IPS-20b (cell line): ENCODE results near the gene PRKAB2.
A peak's percentile ranks its signal among the peaks of the same experiment; 100 is the strongest.

Experiments used
- H3K27ac ChIP-seq: one replicate; pipeline ENCODE4 v1.5.1; 2013; ENCODE audit warnings: low read length
- H3K27me3 ChIP-seq: 2 replicates; pipeline ENCODE4 v1.6.1; 2013; ENCODE audit warnings: mild to moderate bottlenecking, low read length, inconsistent platforms; ENCODE audit not compliant: insufficient read depth
- H3K36me3 ChIP-seq: 2 replicates; pipeline ENCODE4 v1.6.1; 2013; ENCODE audit warnings: low read depth, mild to moderate bottlenecking, inconsistent platforms, low read length, moderate library complexity; ENCODE audit not compliant: insufficient read depth
- H3K4me1 ChIP-seq: 2 replicates; pipeline ENCODE4 v1.6.1; 2013; ENCODE audit warnings: mild to moderate bottlenecking, control low read depth, inconsistent platforms, low read length, moderate library complexity; ENCODE audit not compliant: insufficient read depth
- H3K4me3 ChIP-seq: 2 replicates; pipeline ENCODE4 v1.5.1; 2013; ENCODE audit warnings: mild to moderate bottlenecking, low read length, inconsistent platforms
- H3K9ac ChIP-seq: 2 replicates; pipeline ENCODE4 v1.6.1; 2013; ENCODE audit warnings: low read depth, mild to moderate bottlenecking, inconsistent platforms, low read length, moderate library complexity
- H3K9me3 ChIP-seq: 2 replicates; pipeline ENCODE4 v1.6.1; 2013; ENCODE audit warnings: mild to moderate bottlenecking, low read depth, low read length, inconsistent platforms; ENCODE audit not compliant: insufficient read depth

The PRKAB2 gene

DNA sequence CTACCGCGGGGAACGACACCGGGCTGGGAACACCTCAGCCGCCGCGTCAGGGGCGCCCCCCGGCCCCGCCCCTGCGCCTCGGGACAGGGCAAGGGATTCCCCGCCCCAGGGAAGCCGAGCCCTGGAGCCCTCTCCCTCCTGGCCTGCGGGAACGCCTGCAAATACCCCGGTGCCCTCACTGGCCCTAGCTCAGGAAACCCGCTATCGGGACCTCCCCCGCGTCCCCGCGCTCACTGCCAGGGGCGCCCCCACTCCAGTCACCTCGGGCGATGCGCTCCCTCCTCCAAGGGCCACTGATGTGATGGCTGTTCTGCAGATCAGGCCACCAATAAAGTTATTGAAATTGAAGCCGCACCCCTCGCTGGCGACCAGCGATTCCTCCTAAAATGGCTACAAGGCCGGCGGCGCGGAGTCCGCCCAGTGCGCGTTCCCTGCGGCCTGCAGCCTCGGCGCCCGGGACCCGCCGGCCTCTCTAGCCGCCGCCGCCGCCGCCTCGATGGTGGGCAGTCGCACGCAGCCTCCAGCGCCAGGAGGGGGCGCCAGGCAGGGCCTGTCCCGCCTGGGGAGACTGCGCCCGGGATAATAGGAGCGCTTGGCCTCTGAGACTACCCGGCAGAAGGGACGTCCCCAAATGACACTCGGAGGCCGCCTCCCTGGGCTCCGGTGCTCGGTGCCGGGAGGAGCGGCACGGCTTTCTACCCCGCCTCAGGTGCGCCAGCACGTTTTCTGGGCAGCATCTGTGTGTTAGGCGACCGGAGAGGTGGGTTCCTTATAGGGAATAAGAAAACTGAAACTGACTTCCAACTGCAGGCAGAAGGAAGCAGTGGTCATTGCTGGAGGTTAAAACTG is at the start of gene PRKAB2:
Gene PRKAB2 (minus strand): TSS at position 303 of the 849 bp plus-strand sequence. CDS start 326 bp downstream, outside the sequence.
- peak within 1 kb of the TSS; percentile 53 for H3K27ac ChIP-seq
- H3K4me3 ChIP-seq: peak within 1 kb of the TSS; percentile 91
- peaks cover 5% of the 10 kb centered on the region for H3K36me3 ChIP-seq
- peaks cover 24% of the 10 kb centered on the region for H3K4me1 ChIP-seq
- H3K27me3 ChIP-seq: no peaks in the 10 kb centered on the region
- no peaks in the 10 kb centered on the region for H3K9me3 ChIP-seq
- H3K9ac ChIP-seq: peak within 1 kb of the TSS; percentile 86

DNA sequence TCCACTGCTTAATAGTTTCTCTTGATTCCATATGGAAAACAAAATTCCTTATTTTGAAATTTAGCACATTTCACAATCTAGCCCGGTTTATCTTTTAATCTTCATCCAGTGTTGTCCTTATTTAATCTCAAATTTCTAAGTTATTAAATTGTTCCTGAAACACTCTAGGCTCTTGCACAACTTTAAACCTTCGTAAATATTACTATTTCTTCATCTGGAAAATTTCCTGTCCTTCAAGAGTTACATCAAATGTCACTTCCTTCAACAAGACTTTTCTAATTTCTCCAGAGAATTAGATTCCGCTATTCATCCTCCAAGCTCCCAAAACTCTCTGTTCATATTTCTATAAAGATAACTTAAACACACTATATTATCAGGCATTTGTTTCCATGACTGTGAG is 46.3 kb upstream of the PRKAB2 start:
- H3K27me3 ChIP-seq: peaks cover 8% of the 10 kb centered on the region; the same call in 1 of the 2 replicates

DNA sequence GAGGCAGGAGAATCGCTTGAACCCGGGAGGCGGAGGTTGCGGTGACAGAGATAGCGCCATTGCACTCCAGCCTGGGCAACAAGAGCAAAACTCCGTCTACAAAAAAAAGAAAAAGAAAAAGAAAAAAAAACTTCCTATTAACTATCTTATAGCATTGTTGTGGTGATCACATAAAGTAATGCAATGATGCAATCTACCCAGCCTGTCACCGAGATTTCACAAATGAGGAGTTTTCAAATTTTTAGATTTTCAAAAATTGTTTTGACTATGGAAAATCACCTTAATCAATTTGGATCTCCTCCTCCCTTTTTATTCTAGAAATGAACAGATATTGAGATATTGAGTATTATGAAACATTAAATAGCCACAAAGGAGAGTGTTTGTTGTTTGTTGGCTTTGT is 44.9 kb upstream of the PRKAB2 start:
- Histone ChIP-seq H3K4me3 (no peak overlapping the region), H3K9ac (no peak overlapping the region), H3K27ac (no peak overlapping the region), H3K4me1 (no peaks in the 10 kb centered on the region), H3K9me3 (no peaks in the 10 kb centered on the region), H3K36me3 (no peaks in the 10 kb centered on the region), H3K27me3 (no peaks in the 10 kb centered on the region)

More for the DNA sequence above, 46.3 kb upstream of the PRKAB2 start:
- H3K4me1 ChIP-seq: peaks cover 3% of the 10 kb centered on the region; the same call in 1 of the 2 replicates
- H3K27ac ChIP-seq: no peak overlapping the region
- no peaks in the 10 kb centered on the region for H3K9me3 ChIP-seq
- no peak overlapping the region for H3K9ac ChIP-seq
- H3K36me3 ChIP-seq: no peaks in the 10 kb centered on the region
- no peak overlapping the region for H3K4me3 ChIP-seq

DNA sequence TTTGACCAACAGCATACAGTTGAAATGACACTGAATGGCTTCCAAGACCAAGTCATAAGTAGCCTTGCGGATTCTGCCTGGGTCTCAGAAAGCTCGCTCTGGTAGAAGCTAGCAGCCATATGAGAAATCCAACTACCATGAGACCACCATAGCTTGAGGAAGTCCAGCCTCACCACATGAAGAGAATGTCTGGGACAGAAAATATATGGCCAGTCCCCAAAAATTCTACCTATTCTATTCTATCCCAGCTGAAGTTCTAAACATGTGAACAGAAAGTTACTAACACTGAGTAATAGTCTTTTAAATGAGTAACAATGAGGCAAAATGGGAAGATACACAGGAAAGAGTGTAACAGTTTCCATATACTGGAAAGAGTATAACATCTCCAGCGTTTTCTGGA is 43.9 kb upstream of the PRKAB2 start:
- no peak overlapping the region for H3K27ac ChIP-seq
- H3K4me3 ChIP-seq: no peak overlapping the region
- H3K27me3 ChIP-seq: no peaks in the 10 kb centered on the region

GRCh38 chr1:147215540-147215916 is 43.3 kb upstream of the PRKAB2 start:
- H3K9me3 ChIP-seq: no peaks in the 10 kb centered on the region
- no peaks in the 10 kb centered on the region for H3K27me3 ChIP-seq
- H3K4me1 ChIP-seq: no peaks in the 10 kb centered on the region
- H3K36me3 ChIP-seq: no peaks in the 10 kb centered on the region
- no peak overlapping the region for H3K27ac ChIP-seq
- no peak overlapping the region for H3K9ac ChIP-seq
- no peak overlapping the region for H3K4me3 ChIP-seq

More for the DNA sequence above, 43.9 kb upstream of the PRKAB2 start:
- H3K4me1 ChIP-seq: no peaks in the 10 kb centered on the region
- no peaks in the 10 kb centered on the region for H3K9me3 ChIP-seq
- no peaks in the 10 kb centered on the region for H3K36me3 ChIP-seq
- H3K9ac ChIP-seq: no peak overlapping the region

DNA sequence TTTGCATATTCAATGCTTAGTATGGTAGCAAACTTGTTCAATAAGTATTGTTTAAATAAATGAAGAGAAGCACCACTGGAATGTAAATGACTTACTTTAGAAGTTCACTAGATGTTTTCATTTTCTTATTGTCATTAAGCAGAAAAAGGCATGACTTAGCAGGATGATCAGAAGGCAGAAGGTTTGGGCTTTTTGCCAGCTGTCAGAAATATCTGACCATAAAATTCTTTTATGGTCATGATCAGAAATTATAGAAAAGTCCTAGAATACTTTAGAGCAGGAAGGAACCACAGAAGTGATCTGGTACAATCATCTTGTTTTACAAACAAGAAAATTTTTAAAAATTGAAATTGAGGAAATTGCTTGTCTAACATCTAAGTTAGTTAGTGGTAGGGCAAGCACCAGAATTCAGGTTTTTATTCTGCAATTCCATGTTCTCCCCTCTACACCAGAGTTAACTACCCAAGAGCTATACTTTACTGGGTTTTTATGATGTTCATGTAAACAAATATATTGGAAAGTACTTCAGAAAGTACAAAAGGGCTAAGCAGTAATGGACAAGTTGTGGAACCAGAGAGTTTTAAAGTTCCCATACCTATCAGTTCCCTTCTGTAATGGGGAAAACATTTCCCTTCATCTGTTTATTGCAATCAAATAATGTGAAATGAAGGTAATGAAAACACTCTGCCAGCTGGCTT is 42.7 kb upstream of the PRKAB2 start:
- no peak overlapping the region for H3K4me3 ChIP-seq
- H3K36me3 ChIP-seq: no peaks in the 10 kb centered on the region
- H3K4me1 ChIP-seq: no peaks in the 10 kb centered on the region
- H3K27ac ChIP-seq: no peak overlapping the region
- H3K9me3 ChIP-seq: no peaks in the 10 kb centered on the region
- H3K27me3 ChIP-seq: no peaks in the 10 kb centered on the region
- no peak overlapping the region for H3K9ac ChIP-seq

- Histone ChIP-seq H3K4me1 (no peaks in the 10 kb centered on the region), H3K27ac (no peak overlapping the region), H3K27me3 (no peaks in the 10 kb centered on the region), H3K9ac (no peak overlapping the region), H3K4me3 (no peak overlapping the region), H3K36me3 (no peaks in the 10 kb centered on the region), H3K9me3 (no peaks in the 10 kb centered on the region)
These were observed 42.1 kb upstream of the PRKAB2 start for GRCh38 chr1:147214325-147214724.

GRCh38 chr1:147213271-147213670 is 41.0 kb upstream of the PRKAB2 start:
- no peak overlapping the region for H3K9ac ChIP-seq
- H3K36me3 ChIP-seq: no peaks in the 10 kb centered on the region
- no peak overlapping the region for H3K27ac ChIP-seq
- H3K27me3 ChIP-seq: no peaks in the 10 kb centered on the region
- no peak overlapping the region for H3K4me3 ChIP-seq
- H3K9me3 ChIP-seq: no peaks in the 10 kb centered on the region
- no peaks in the 10 kb centered on the region for H3K4me1 ChIP-seq

DNA sequence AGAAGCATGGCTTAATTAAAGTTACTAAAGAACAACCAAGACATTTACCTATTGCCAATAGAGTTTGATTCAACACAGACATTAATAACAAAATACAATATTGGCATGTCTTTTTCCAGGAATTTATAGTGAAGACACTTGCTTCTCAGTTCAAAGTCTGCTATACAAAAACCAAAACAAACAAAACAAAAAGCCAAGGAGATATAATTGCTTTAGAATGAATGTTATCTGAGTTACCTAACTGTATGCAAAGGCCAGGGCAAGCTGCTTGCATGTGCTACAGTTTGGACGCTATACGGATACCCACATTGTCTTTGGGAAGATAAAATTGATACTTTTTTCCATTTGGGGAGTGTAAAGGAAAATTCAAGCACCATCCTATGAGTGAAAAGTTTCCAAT is 39.3 kb upstream of the PRKAB2 start:
- H3K36me3 ChIP-seq: no peaks in the 10 kb centered on the region
- no peaks in the 10 kb centered on the region for H3K27me3 ChIP-seq
- H3K4me3 ChIP-seq: no peak overlapping the region
- H3K4me1 ChIP-seq: no peaks in the 10 kb centered on the region
- no peak overlapping the region for H3K9ac ChIP-seq
- H3K9me3 ChIP-seq: no peaks in the 10 kb centered on the region
- no peak overlapping the region for H3K27ac ChIP-seq

- H3K27me3 ChIP-seq: no peaks in the 10 kb centered on the region
- H3K4me3 ChIP-seq: no peak overlapping the region
- no peak overlapping the region for H3K9ac ChIP-seq
- no peak overlapping the region for H3K27ac ChIP-seq
- H3K36me3 ChIP-seq: no peaks in the 10 kb centered on the region
- no peaks in the 10 kb centered on the region for H3K4me1 ChIP-seq
- H3K9me3 ChIP-seq: no peaks in the 10 kb centered on the region
These were observed 38.7 kb upstream of the PRKAB2 start for GRCh38 chr1:147210987-147211386.

DNA sequence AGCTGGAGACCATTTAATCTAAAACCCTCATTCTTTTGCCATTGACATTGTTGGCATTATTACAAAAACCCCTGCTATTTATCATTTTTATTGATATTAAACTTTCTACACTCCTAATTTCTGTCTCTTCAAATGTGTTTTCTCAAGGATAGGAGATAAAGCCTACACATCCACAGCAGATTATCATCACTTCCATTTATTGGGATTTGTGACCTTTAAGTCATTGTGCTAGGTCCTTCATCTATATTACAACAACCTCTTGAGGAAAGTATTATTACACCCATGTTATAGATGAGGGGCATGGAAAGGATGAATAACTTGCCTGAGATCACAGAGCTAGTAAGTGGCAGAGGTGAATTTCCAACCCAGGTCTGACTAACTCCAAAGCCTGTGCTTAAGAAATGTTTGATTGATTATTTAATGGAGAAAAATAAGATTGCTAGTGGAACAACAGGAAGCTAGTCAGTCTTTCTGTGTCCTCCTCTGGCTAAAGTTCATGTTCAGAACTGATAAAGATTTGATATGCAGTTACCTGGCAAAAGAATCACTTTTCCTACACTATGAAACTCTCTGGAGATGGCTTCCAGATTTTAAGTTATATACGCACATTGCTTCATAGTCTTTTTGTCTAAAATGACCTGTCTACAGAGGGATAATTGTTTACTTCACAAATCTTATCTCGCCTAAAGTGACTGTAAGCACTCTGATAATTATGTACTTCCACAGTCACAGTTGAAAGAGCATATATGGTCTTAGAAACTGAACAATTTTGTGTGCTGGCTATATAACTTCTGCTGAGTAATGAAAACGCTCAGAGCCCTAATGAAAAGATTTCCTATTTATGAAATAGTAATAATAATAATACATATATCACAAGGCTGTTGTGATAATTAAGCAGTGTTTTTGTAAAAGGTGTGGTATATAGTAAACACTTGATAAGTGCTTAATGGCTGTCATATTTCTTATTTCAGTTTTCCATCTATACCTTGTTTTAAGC is 37.9 kb upstream of the PRKAB2 start:
- Histone ChIP-seq H3K36me3 (no peaks in the 10 kb centered on the region), H3K27me3 (no peaks in the 10 kb centered on the region), H3K4me1 (no peaks in the 10 kb centered on the region), H3K27ac (no peak overlapping the region), H3K9me3 (no peaks in the 10 kb centered on the region), H3K9ac (no peak overlapping the region), H3K4me3 (no peak overlapping the region)
